BLaER1 treated with 17β-estradiol and CSF1 and Interleukin-3, amounts not matched to agents 10 nM and 100 nM (cell line): Measurements from ENCODE around the gene LAMTOR1.
A peak's percentile ranks its signal among the peaks of the same experiment; 100 is the strongest.

Experiments used
- H3K27ac ChIP-seq, 11 experiments: shearing (Covaris generic); formaldehyde crosslinking; 2 replicates each; pipeline ENCODE4 v1.8.1; 2022
- H3K27me3 ChIP-seq, 11 experiments: shearing (Covaris generic); formaldehyde crosslinking; 2 replicates each; pipeline ENCODE4 v1.8.1; 2022
- H3K36me3 ChIP-seq, 11 experiments: shearing (Covaris generic); formaldehyde crosslinking; 2 replicates each; pipeline ENCODE4 v1.8.1; 2022
- H3K4me1 ChIP-seq, 10 experiments: shearing (Covaris generic); formaldehyde crosslinking; 2 replicates each; pipeline ENCODE4 v1.8.1; 2022
- H3K4me2 ChIP-seq, 11 experiments: shearing (Covaris generic); formaldehyde crosslinking; 2 replicates each; pipeline ENCODE4 v1.8.1; 2022
- H3K4me3 ChIP-seq, 10 experiments: shearing (Covaris generic); formaldehyde crosslinking; 2 replicates each; pipeline ENCODE4 v1.8.1; 2022
- H3K9ac ChIP-seq, 11 experiments: shearing (Covaris generic); formaldehyde crosslinking; 2 replicates each; pipeline ENCODE4 v1.8.1; 2022
- H3K9me3 ChIP-seq, 11 experiments: shearing (Covaris generic); formaldehyde crosslinking; replicated peaks in 1 of 11; 2 replicates each; pipeline ENCODE4 v1.8.1; 2022
- H4K20me1 ChIP-seq, 11 experiments: shearing (Covaris generic); formaldehyde crosslinking; 2 replicates each; pipeline ENCODE4 v1.8.1; 2022
- Cebpa-rat ChIP-seq, 11 experiments: shearing (Covaris generic); IDR thresholded peaks; 2 replicates each; pipeline ENCODE4 v1.8.1; 2022

Gene LAMTOR1

DNA sequence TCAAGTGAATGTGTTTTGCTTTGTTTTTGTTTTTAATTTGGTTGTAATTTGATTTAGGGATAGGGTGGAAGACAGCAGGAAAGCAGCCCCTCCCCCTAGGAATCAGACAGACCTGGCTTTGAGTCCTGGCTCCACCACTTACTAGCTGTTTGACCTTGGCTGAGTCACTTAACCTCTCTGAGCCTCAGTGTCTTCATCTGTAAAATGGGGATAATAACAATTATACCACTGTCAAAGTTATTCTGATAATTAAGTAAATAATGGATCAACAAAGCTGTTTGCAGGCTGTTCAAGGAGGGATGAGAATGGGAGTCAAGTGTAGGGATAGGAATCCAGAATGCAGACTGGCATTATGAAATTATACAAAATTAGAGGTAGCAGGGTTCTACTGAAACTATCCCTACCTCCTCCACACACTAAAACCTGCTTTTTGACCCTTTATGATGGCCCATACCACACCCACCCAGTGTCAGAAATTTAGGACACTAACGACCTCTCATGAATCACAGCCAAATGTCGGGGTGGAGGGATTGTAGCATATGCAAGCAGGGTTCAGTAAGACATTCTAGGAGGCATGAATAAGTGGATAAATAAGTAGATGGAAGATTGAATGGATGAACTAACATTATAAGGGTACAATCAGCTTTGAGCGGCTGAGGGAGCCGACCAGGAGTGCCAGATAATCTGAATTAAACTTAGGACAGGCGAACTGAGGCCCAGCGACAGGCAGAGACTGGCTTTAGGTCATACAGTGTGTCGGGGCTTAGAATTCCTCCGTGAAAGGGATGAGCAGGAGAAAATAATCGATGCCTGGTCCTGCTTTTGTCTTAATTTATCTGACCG is 8.4 kb upstream of the LAMTOR1 start:
- Histone ChIP-seq H3K9ac (peak overlapping the region; percentile 89 to 98 (median 94)), H3K27me3 (no peaks in the 10 kb centered on the region), H3K36me3 (peaks cover 13 to 45% (median 30%) of the 10 kb centered on the region in 11 experiments; a peak in 20 of 22 replicates), H3K4me3 (peak overlapping the region; percentile 53 to 77 (median 64)), H3K27ac (peak overlapping the region; percentile 93 to 99 (median 97)), H3K4me2 (peak overlapping the region; percentile 73 to 95 (median 89)), H3K4me1 (peaks cover 17 to 26% (median 18%) of the 10 kb centered on the region in 10 experiments), H3K9me3 (no peaks in the 10 kb centered on the region), H4K20me1 (no peaks in the 10 kb centered on the region)
- no peak for TF ChIP-seq Cebpa-rat (IDR thresholded peaks at IDR 0.05)

DNA sequence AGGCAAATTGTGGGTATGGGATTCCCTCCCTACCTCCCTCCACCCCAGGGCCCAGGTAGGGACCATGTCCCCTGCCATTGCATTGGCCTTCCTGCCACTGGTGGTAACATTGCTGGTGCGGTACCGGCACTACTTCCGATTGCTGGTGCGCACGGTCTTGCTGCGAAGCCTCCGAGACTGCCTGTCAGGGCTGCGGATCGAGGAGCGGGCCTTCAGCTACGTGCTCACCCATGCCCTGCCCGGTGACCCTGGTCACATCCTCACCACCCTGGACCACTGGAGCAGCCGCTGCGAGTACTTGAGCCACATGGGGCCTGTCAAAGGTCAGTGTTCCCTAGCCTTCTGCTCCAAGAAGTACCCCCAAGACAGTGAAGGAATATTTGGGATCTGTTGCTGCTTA is 2.8 kb upstream of the LAMTOR1 start, which contains the start of gene TOMT:
TSS of gene TOMT (plus strand) at position 37 of the 400 bp plus-strand sequence. CDS start at position 65, 28 bp downstream.
- no peak within 1 kb of the TSS for H3K4me3 ChIP-seq
- no peak within 1 kb of the TSS for H3K4me2 ChIP-seq
- H3K9ac ChIP-seq, result peak within 1 kb of the TSS in 4 of 11 experiments; percentile 10 to 23 (median 14); a peak in 2 of 22 replicates
- peaks cover 0 to under 1% (median 0%) of the 10 kb centered on the region in 11 experiments; a peak in 4 of 22 replicates for H4K20me1 ChIP-seq
- H3K4me1 ChIP-seq, result peaks cover 21 to 31% (median 24%) of the 10 kb centered on the region in 10 experiments
- H3K36me3 ChIP-seq, result peaks cover 13 to 68% (median 36%) of the 10 kb centered on the region in 11 experiments; a peak in 21 of 22 replicates
- H3K9me3 ChIP-seq, result peaks cover 0 to 6% (median 0%) of the 10 kb centered on the region in 11 experiments; a peak in 3 of 22 replicates
- no peak within 1 kb of the TSS for H3K27ac ChIP-seq
- no peaks in the 10 kb centered on the region for H3K27me3 ChIP-seq
- no peak for TF ChIP-seq Cebpa-rat (IDR thresholded peaks at IDR 0.05)

DNA sequence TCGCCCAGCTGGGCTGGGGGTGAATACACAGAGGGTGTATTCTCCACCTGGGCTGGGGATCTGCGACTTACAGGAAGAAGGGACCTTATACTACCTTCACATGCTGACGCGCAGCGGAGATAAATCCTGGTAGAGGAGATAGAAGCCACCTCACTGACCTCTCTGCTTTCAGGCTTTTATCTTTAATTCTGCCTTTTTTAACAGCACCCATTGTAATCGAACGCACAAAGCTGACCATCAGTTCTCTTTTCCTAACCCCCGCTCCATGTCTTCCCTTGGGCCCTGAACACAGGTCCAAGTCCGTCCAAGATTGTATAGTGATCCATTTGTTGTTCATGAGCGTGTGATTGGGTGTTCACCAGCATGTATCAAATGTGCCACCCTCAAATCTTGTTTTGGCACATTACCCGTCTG is 664 bp upstream of the LAMTOR1 start:
- peaks cover 0 to 22% (median 16%) of the 10 kb centered on the region in 11 experiments; a peak in 11 of 22 replicates for H4K20me1 ChIP-seq
- peak overlapping the region; percentile 56 to 99 (median 95); a peak in 21 of 22 replicates for H3K27ac ChIP-seq
- peak overlapping the region in 6 of 10 experiments; percentile 24 to 89 (median 66); a peak in 10 of 20 replicates for H3K4me3 ChIP-seq
- peaks cover 14 to 68% (median 34%) of the 10 kb centered on the region in 11 experiments for H3K36me3 ChIP-seq
- peak overlapping the region; percentile 52 to 99 (median 72); a peak in 18 of 22 replicates for H3K9ac ChIP-seq
- H3K9me3 ChIP-seq, result peaks cover 0 to 6% (median 0%) of the 10 kb centered on the region in 11 experiments; a peak in 3 of 22 replicates
- TF ChIP-seq Cebpa-rat (IDR thresholded peaks at IDR 0.05), result no peak
- H3K27me3 ChIP-seq, result no peaks in the 10 kb centered on the region
- peaks cover 23 to 45% (median 36%) of the 10 kb centered on the region in 10 experiments for H3K4me1 ChIP-seq
- peak overlapping the region; percentile 45 to 92 (median 67) for H3K4me2 ChIP-seq

DNA sequence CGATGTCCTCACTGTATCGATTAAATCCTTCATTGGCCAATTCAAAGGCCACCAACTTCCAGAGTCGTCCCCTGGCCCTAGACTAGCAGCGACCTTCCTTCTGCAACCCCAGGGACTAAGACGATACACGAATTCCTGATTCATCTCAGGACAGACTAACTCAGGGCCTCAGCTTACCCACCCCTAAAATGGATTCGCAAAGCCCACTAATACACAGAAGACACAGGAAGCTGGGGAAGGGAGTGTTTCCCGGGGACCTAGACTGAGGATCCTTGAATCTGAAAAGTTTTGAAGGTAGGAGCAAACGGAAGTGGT is 509 bp downstream of the LAMTOR1 start:
- no peaks in the 10 kb centered on the region for H3K27me3 ChIP-seq
- peak overlapping the region; percentile 95 to 99 (median 97) for H3K27ac ChIP-seq
- H3K4me3 ChIP-seq, result peak overlapping the region; percentile 75 to 94 (median 88)

DNA sequence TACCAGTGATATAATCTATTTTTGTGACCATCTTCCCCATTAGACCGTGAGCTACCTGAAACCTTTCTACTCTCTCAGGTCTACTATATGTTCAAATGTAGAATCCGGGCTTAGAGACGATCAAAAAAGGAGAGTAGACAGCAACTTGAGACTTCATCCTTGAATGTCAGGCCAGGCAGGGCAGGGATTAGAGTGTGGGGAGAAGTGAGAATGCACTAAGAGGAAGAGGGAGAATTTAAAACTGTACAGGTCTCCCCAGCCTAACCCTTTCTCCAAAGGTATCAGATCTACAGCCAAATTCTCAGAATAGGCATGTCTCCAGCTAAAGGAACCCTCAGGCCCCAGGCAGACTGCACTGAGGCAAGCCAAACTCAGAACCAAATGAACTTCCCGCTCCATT is 935 bp downstream of the LAMTOR1 start:
- peaks cover 27 to 69% (median 41%) of the 10 kb centered on the region in 11 experiments for H3K36me3 ChIP-seq
- H3K27me3 ChIP-seq, result no peaks in the 10 kb centered on the region
- H3K4me1 ChIP-seq, result peaks cover 23 to 53% (median 36%) of the 10 kb centered on the region in 10 experiments
- H3K4me3 ChIP-seq, result peak overlapping the region; percentile 75 to 94 (median 88)
- H4K20me1 ChIP-seq, result peaks cover 0 to 37% (median 17%) of the 10 kb centered on the region in 11 experiments; a peak in 12 of 22 replicates
- no peak for TF ChIP-seq Cebpa-rat (IDR thresholded peaks at IDR 0.05)
- peaks cover 0 to 6% (median 0%) of the 10 kb centered on the region in 11 experiments; a peak in 3 of 22 replicates for H3K9me3 ChIP-seq
- peak overlapping the region; percentile 95 to 99 (median 97) for H3K27ac ChIP-seq
- peak overlapping the region; percentile 80 to 100 (median 96) for H3K4me2 ChIP-seq
- peak overlapping the region; percentile 93 to 99 (median 97) for H3K9ac ChIP-seq

More for the DNA sequence above, 509 bp downstream of the LAMTOR1 start:
- H3K4me1 ChIP-seq, result peaks cover 23 to 53% (median 36%) of the 10 kb centered on the region in 10 experiments
- TF ChIP-seq Cebpa-rat (IDR thresholded peaks at IDR 0.05), result no peak
- peak overlapping the region; percentile 93 to 99 (median 97) for H3K9ac ChIP-seq
- peaks cover 0 to 6% (median 0%) of the 10 kb centered on the region in 11 experiments; a peak in 3 of 22 replicates for H3K9me3 ChIP-seq
- H3K4me2 ChIP-seq, result peak overlapping the region; percentile 80 to 100 (median 96)
- peaks cover 0 to 34% (median 17%) of the 10 kb centered on the region in 11 experiments; a peak in 12 of 22 replicates for H4K20me1 ChIP-seq
- H3K36me3 ChIP-seq, result peaks cover 22 to 68% (median 38%) of the 10 kb centered on the region in 11 experiments

DNA sequence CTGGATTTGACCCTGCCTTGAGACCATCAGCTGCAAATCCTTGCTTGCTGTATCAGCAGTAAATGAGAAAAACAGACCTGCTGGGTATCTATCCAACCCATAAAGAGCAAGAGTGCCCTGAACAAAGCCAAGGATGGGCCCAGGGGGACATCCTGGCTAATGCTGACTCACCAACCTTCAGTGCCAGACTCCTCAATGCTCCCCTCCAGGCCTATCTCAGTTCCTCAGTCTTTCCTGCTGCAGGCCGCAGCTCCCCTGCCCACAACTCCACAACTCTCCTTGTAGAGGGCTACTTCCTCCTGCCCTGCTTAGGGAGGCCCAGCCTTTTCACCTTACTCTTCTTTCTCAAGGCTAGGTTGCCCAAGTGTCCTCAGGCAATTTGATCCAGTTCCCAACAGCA is 2.6 kb downstream of the LAMTOR1 start:
- peaks cover 44 to 69% (median 53%) of the 10 kb centered on the region in 11 experiments for H3K36me3 ChIP-seq
- H3K27me3 ChIP-seq, result no peaks in the 10 kb centered on the region
- H3K9me3 ChIP-seq, result peaks cover 0 to 6% (median 0%) of the 10 kb centered on the region in 11 experiments; a peak in 3 of 22 replicates
- peak overlapping the region in 3 of 10 experiments; percentile 17 to 92 (median 88); a peak in 2 of 20 replicates for H3K4me3 ChIP-seq
- H3K9ac ChIP-seq, result peak overlapping the region; percentile 1 to 99 (median 30); a peak in 12 of 22 replicates
- H4K20me1 ChIP-seq, result peaks cover 0 to 38% (median 17%) of the 10 kb centered on the region in 11 experiments; a peak in 12 of 22 replicates
- peaks cover 23 to 53% (median 36%) of the 10 kb centered on the region in 10 experiments for H3K4me1 ChIP-seq
- peak overlapping the region in 10 of 11 experiments; percentile 11 to 98 (median 52); a peak in 18 of 22 replicates for H3K27ac ChIP-seq
- peak overlapping the region in 10 of 11 experiments; percentile 50 to 100 (median 94); a peak in 20 of 22 replicates for H3K4me2 ChIP-seq
- no peak for TF ChIP-seq Cebpa-rat (IDR thresholded peaks at IDR 0.05)

DNA sequence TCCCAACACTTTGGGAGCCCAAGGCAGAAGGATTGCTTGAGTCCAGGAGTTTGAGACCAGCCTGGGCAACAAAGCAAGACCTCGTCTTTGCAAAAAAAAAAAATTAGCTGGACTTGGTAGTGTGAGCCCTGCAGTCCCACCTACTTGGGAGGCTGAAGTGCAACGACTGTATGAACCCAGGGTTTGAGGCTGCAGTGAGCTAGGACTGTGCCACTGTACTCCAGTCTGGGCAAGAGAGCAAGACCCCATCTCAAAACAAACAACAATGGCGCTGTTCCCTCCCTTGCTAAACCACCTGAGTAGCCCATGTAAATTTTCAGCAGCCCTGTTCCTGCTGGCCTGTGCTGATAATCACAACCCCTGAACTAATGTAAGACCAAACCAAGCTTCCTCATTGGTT is 3.1 kb downstream of the LAMTOR1 start:
- no peak for TF ChIP-seq Cebpa-rat (IDR thresholded peaks at IDR 0.05)
- peaks cover 0 to 42% (median 17%) of the 10 kb centered on the region in 11 experiments; a peak in 12 of 22 replicates for H4K20me1 ChIP-seq
- H3K4me3 ChIP-seq, result peak overlapping the region in 3 of 10 experiments; percentile 5 to 92 (median 88); a peak in 2 of 20 replicates
- peak overlapping the region in 9 of 11 experiments; percentile 1 to 99 (median 30); a peak in 10 of 22 replicates for H3K9ac ChIP-seq
- H3K27me3 ChIP-seq, result no peaks in the 10 kb centered on the region
- H3K9me3 ChIP-seq, result peaks cover 0 to 6% (median 0%) of the 10 kb centered on the region in 11 experiments; a peak in 3 of 22 replicates
- H3K36me3 ChIP-seq, result peaks cover 48 to 70% (median 58%) of the 10 kb centered on the region in 11 experiments
- H3K4me2 ChIP-seq, result peak overlapping the region in 10 of 11 experiments; percentile 50 to 100 (median 94); a peak in 18 of 22 replicates
- peaks cover 23 to 53% (median 36%) of the 10 kb centered on the region in 10 experiments for H3K4me1 ChIP-seq
- peak overlapping the region in 10 of 11 experiments; percentile 11 to 98 (median 52); a peak in 17 of 22 replicates for H3K27ac ChIP-seq

DNA sequence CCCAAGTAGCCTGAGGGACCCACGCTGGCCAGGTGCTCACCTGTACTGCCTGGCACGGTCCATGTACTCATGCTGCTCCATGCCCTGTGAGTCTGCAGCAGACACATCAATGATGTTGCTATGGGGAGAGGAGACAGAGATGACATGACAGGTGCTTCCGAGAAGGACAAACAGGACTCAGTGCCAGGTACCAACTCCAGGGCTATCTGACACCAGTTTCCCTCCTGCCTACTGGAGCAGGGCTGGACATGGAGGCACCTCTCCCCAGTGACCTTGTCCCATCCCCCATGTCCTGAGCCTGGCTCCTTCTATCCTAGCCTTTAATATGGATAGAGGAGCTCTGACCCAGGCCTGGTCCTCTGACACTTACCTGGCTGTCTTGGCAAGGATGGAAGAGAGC is 4.4 kb downstream of the LAMTOR1 start:
- Histone ChIP-seq H3K27ac (peak overlapping the region in 2 of 11 experiments; percentile 55 to 97; a peak in 1 of 22 replicates), H3K36me3 (peaks cover 60 to 83% (median 69%) of the 10 kb centered on the region in 11 experiments), H3K27me3 (no peaks in the 10 kb centered on the region), H3K9me3 (peaks cover 0 to 2% (median 0%) of the 10 kb centered on the region in 11 experiments; a peak in 3 of 22 replicates), H3K9ac (peak overlapping the region in 4 of 11 experiments; percentile 27 to 97 (median 69); a peak in 5 of 22 replicates), H4K20me1 (peaks cover 0 to 45% (median 17%) of the 10 kb centered on the region in 11 experiments; a peak in 12 of 22 replicates), H3K4me1 (peaks cover 20 to 46% (median 33%) of the 10 kb centered on the region in 10 experiments), H3K4me2 (peak overlapping the region in 3 of 11 experiments; percentile 80 to 100 (median 96); a peak in 5 of 22 replicates), H3K4me3 (no peak overlapping the region)
- TF ChIP-seq Cebpa-rat (IDR thresholded peaks at IDR 0.05), result no peak
